CD4-positive, CD25-positive, alpha-beta regulatory T cell (primary cell): Measurements from ENCODE around the gene RNF213. TPM values are rescaled to one million over a fixed set of nuclear protein-coding genes. Genes with fewer than 3 reads are reported as not detected.
A peak's percentile ranks its signal among the peaks of the same experiment; 100 is the strongest.

Source experiments
- ATAC-seq, 2 donors: fragments of 150-1000 bp; cut with Tn5 transposase; one replicate each; pipeline ENCODE4 v1.10.0; 2021; ENCODE audit warnings: low read depth in 2 of 2, moderate number of reproducible peaks in 2 of 2, moderate library complexity in 1 of 2
- DNase-seq, 3 donors: peaks; one replicate each; pipeline versions ENCODE4 v3.0.0 to v3.0.0-alpha.2; 2012 to 2022; ENCODE audit warnings: mixed read lengths in 1 of 3
- H3K27ac ChIP-seq: one replicate; pipeline ENCODE4 v1.7.0; 2013; ENCODE audit warnings: mild to moderate bottlenecking, low read length; ENCODE audit not compliant: insufficient read depth, poor library complexity, severe bottlenecking
- H3K27me3 ChIP-seq: one replicate; pipeline ENCODE4 v1.7.0; 2013; ENCODE audit warnings: low read length; ENCODE audit not compliant: control insufficient read depth, insufficient read depth
- H3K36me3 ChIP-seq: one replicate; pipeline ENCODE4 v1.7.0; 2013; ENCODE audit warnings: mild to moderate bottlenecking, low read length, moderate library complexity; ENCODE audit not compliant: control insufficient read depth, insufficient read depth
- H3K4me1 ChIP-seq: 2 replicates; pipeline ENCODE4 v1.7.0; 2013; ENCODE audit warnings: mild to moderate bottlenecking, low read length; ENCODE audit not compliant: insufficient read depth, control insufficient read depth, poor library complexity, severe bottlenecking
- H3K4me3 ChIP-seq: one replicate; pipeline ENCODE4 v1.7.0; 2013; ENCODE audit warnings: low read depth, mild to moderate bottlenecking, low read length, moderate library complexity
- H3K9me3 ChIP-seq, 2 experiments: 1 replicate in 1 of 2; 2 replicates in 1 of 2; pipeline ENCODE4 v1.7.0; 2013; ENCODE audit warnings: low read length in 2 of 2, mild to moderate bottlenecking in 1 of 2, moderate library complexity in 1 of 2; ENCODE audit not compliant: control insufficient read depth in 2 of 2
- H3K27ac Mint-ChIP-seq, 3 donors: one replicate each; pipeline ENCODE4 v1.8.0; 2020 to 2022; ENCODE audit warnings: mild to moderate bottlenecking in 3 of 3, mixed read lengths in 3 of 3, moderate library complexity in 2 of 3
- H3K27me3 Mint-ChIP-seq: one replicate; pipeline ENCODE4 v1.8.0; 2022; ENCODE audit warnings: mild to moderate bottlenecking, mixed read lengths
- H3K36me3 Mint-ChIP-seq: one replicate; pipeline ENCODE4 v1.8.0; 2020; ENCODE audit warnings: mixed read lengths
- H3K4me1 Mint-ChIP-seq, 4 donors: one replicate each; pipeline ENCODE4 v1.8.0; 2020 to 2022; ENCODE audit warnings: mixed read lengths in 4 of 4, mild to moderate bottlenecking in 1 of 4
- H3K4me3 Mint-ChIP-seq, 4 donors: one replicate each; pipeline ENCODE4 v1.8.0; 2020 to 2022; ENCODE audit warnings: mild to moderate bottlenecking in 4 of 4, mixed read lengths in 4 of 4, moderate library complexity in 3 of 4
- H3K9me3 Mint-ChIP-seq, 7 donors: one replicate each; pipeline ENCODE4 v1.8.0; 2020 to 2022; ENCODE audit warnings: mixed read lengths in 7 of 7, mild to moderate bottlenecking in 3 of 7, moderate library complexity in 2 of 7
- polyA plus RNA-seq, 4 donors: library from polyadenylated mRNA; unstranded; fragments of 300-500 nt; fragmentation: Illumina TruSeq; gene quantifications; one replicate each; pipeline ENCODE4 v1.2.3, GENCODE V29; 2021
- total RNA-seq: library from RNA; stranded (reverse); gene quantifications from one replicate; pipeline ENCODE4 v1.2.3, GENCODE V29; 2022

The RNF213 gene
- total and polyA plus RNA-seq, 5 donors from 2014 or later: 27.6 to 666 (median 32.4) TPM

- H3K4me3 ChIP-seq: no peak overlapping the region
- H3K9me3 Mint-ChIP-seq: peaks cover 0 to 2% (median 0%) of the 10 kb centered on the region in 7 donors
- no peak for ATAC-seq
- no peaks in the 10 kb centered on the region for H3K27me3 ChIP-seq
- no peaks in the 10 kb centered on the region for H3K27me3 Mint-ChIP-seq
- H3K36me3 ChIP-seq: no peaks in the 10 kb centered on the region
- H3K27ac Mint-ChIP-seq: no peak overlapping the region
- H3K4me1 Mint-ChIP-seq: no peaks in the 10 kb centered on the region
- H3K9me3 ChIP-seq: no peaks in the 10 kb centered on the region
- no peak for DNase-seq
- H3K4me1 ChIP-seq: no peaks in the 10 kb centered on the region
- H3K36me3 Mint-ChIP-seq: peaks cover 4% of the 10 kb centered on the region
- H3K4me3 Mint-ChIP-seq: no peak overlapping the region
- no peak overlapping the region for H3K27ac ChIP-seq
These were observed 172.4 kb downstream of the RNF213 start for GRCh38 chr17:80432961-80433550.

GRCh38 chr17:80433916-80434666, 173.4 kb downstream of the RNF213 start:
- Mint-ChIP-seq H3K4me3 (no peak overlapping the region), H3K4me1 (no peaks in the 10 kb centered on the region), H3K27me3 (no peaks in the 10 kb centered on the region), H3K9me3 (peaks cover 0 to 2% (median 0%) of the 10 kb centered on the region in 7 donors), H3K36me3 (peaks cover 4% of the 10 kb centered on the region), H3K27ac (no peak overlapping the region)
- H3K27ac ChIP-seq: no peak overlapping the region
- H3K4me3 ChIP-seq: no peak overlapping the region
- DNase-seq (no peak), ATAC-seq (no peak)
- no peaks in the 10 kb centered on the region for H3K4me1 ChIP-seq
- H3K36me3 ChIP-seq: no peaks in the 10 kb centered on the region
- H3K27me3 ChIP-seq: no peaks in the 10 kb centered on the region
- H3K9me3 ChIP-seq: no peaks in the 10 kb centered on the region

GRCh38 chr17:80437532-80437931, 176.9 kb downstream of the RNF213 start:
- no peak overlapping the region for H3K4me3 Mint-ChIP-seq
- peaks cover 14% of the 10 kb centered on the region for H3K27me3 Mint-ChIP-seq
- Histone ChIP-seq H3K27ac (no peak overlapping the region), H3K27me3 (no peaks in the 10 kb centered on the region), H3K4me1 (no peaks in the 10 kb centered on the region), H3K9me3 (no peaks in the 10 kb centered on the region), H3K36me3 (no peaks in the 10 kb centered on the region), H3K4me3 (no peak overlapping the region)
- H3K27ac Mint-ChIP-seq: no peak overlapping the region
- H3K9me3 Mint-ChIP-seq: peaks cover 0 to 2% (median 0%) of the 10 kb centered on the region in 7 donors
- H3K4me1 Mint-ChIP-seq: no peaks in the 10 kb centered on the region
- ATAC-seq (no peak), DNase-seq (no peak)
- H3K36me3 Mint-ChIP-seq: peaks cover 4% of the 10 kb centered on the region

GRCh38 chr17:80438806-80439205, 178.2 kb downstream of the RNF213 start:
- Histone ChIP-seq H3K27me3 (no peaks in the 10 kb centered on the region), H3K9me3 (no peaks in the 10 kb centered on the region), H3K4me1 (no peaks in the 10 kb centered on the region), H3K27ac (no peak overlapping the region), H3K36me3 (no peaks in the 10 kb centered on the region), H3K4me3 (no peak overlapping the region)
- Mint-ChIP-seq H3K4me3 (no peak overlapping the region), H3K36me3 (peaks cover 4% of the 10 kb centered on the region), H3K9me3 (peaks cover 0 to 2% (median 0%) of the 10 kb centered on the region in 7 donors), H3K27me3 (peaks cover 19% of the 10 kb centered on the region), H3K4me1 (no peaks in the 10 kb centered on the region), H3K27ac (no peak overlapping the region)
- DNase-seq (no peak), ATAC-seq (no peak)

- H3K36me3 ChIP-seq: no peaks in the 10 kb centered on the region
- Mint-ChIP-seq H3K4me1 (no peaks in the 10 kb centered on the region), H3K9me3 (peaks cover 0 to 2% (median 0%) of the 10 kb centered on the region in 7 donors), H3K27ac (no peak overlapping the region), H3K4me3 (no peak overlapping the region), H3K36me3 (peaks cover 4% of the 10 kb centered on the region), H3K27me3 (peaks cover 19% of the 10 kb centered on the region)
- DNase-seq (no peak), ATAC-seq (no peak)
- H3K9me3 ChIP-seq: no peaks in the 10 kb centered on the region
- H3K27ac ChIP-seq: no peak overlapping the region
- H3K4me1 ChIP-seq: no peaks in the 10 kb centered on the region
- no peak overlapping the region for H3K4me3 ChIP-seq
- H3K27me3 ChIP-seq: no peaks in the 10 kb centered on the region
These were observed 178.8 kb downstream of the RNF213 start for GRCh38 chr17:80439499-80439898.

GRCh38 chr17:80441133-80441578, 180.5 kb downstream of the RNF213 start:
- H3K27ac Mint-ChIP-seq: no peak overlapping the region
- ATAC-seq: no peak

GRCh38 chr17:80441598-80442322, 181.1 kb downstream of the RNF213 start:
- no peaks in the 10 kb centered on the region for H3K27me3 ChIP-seq
- H3K27me3 Mint-ChIP-seq: peaks cover 19% of the 10 kb centered on the region

More at GRCh38 chr17:80441133-80441578, 180.5 kb downstream of the RNF213 start:
- no peaks in the 10 kb centered on the region for H3K9me3 Mint-ChIP-seq
- Histone ChIP-seq H3K27me3 (no peaks in the 10 kb centered on the region), H3K36me3 (no peaks in the 10 kb centered on the region), H3K4me3 (no peak overlapping the region), H3K4me1 (no peaks in the 10 kb centered on the region), H3K27ac (no peak overlapping the region), H3K9me3 (no peaks in the 10 kb centered on the region)
- H3K27me3 Mint-ChIP-seq: peaks cover 19% of the 10 kb centered on the region
- H3K36me3 Mint-ChIP-seq: peaks cover 3% of the 10 kb centered on the region
- peak; percentile 21 to 52 (median 30) for DNase-seq
- no peaks in the 10 kb centered on the region for H3K4me1 Mint-ChIP-seq
- H3K4me3 Mint-ChIP-seq: no peak overlapping the region

More at GRCh38 chr17:80441598-80442322, 181.1 kb downstream of the RNF213 start:
- H3K36me3 ChIP-seq: no peaks in the 10 kb centered on the region
- Mint-ChIP-seq H3K36me3 (no peaks in the 10 kb centered on the region), H3K4me3 (no peak overlapping the region), H3K4me1 (no peaks in the 10 kb centered on the region), H3K27ac (no peak overlapping the region), H3K9me3 (no peaks in the 10 kb centered on the region)
- H3K9me3 ChIP-seq: no peaks in the 10 kb centered on the region
- ATAC-seq (no peak), DNase-seq (no peak)
- H3K27ac ChIP-seq: no peak overlapping the region
- H3K4me1 ChIP-seq: no peaks in the 10 kb centered on the region
- no peak overlapping the region for H3K4me3 ChIP-seq
